Activated CD4-positive, alpha-beta memory T cell treated with anti-CD3 and anti-CD28 coated beads for 36 hours (primary cell): Measurements from ENCODE around the gene ECE1. TPM values are rescaled to one million over a fixed set of nuclear protein-coding genes. Genes with fewer than 3 reads are reported as not detected.

ENCODE experiments used
- CTCF ChIA-PET: fragments of 350-600 bp; sonication (Branson Sonifier 250); formaldehyde crosslinking; loops from one replicate; lab custom pipeline; 2021; ENCODE audit warnings: antibody characterized with exemption, inconsistent platforms; lab: Charles Lee
- POLR2A ChIA-PET: fragments of 350-600 bp; sonication (Branson Sonifier 250); formaldehyde crosslinking; loops from one replicate; lab custom pipeline; 2021; ENCODE audit warnings: antibody characterized with exemption; lab: Charles Lee
- DNase-seq: peaks from one replicate; pipeline ENCODE4 v3.0.0-alpha.2; 2020
- H3K27ac Mint-ChIP-seq: one replicate; pipeline ENCODE4 v1.8.0; 2021; ENCODE audit warnings: mixed read lengths
- H3K27me3 Mint-ChIP-seq: one replicate; pipeline ENCODE4 v1.8.0; 2021; ENCODE audit warnings: mixed read lengths
- H3K36me3 Mint-ChIP-seq: one replicate; pipeline ENCODE4 v1.8.0; 2021; ENCODE audit warnings: mixed read lengths
- H3K4me1 Mint-ChIP-seq: one replicate; pipeline ENCODE4 v1.8.0; 2021; ENCODE audit warnings: low read depth, mixed read lengths
- H3K4me3 Mint-ChIP-seq: one replicate; pipeline ENCODE4 v1.8.0; 2021; ENCODE audit warnings: mild to moderate bottlenecking, mixed read lengths
- H3K9me3 Mint-ChIP-seq: one replicate; pipeline ENCODE4 v1.8.0; 2021; ENCODE audit warnings: mixed read lengths
- intact Hi-C: fragments of 100-400 bp; cut with micrococcal nuclease; formaldehyde crosslinking; loops from one replicate; pipeline ENCODE4 v1.15.1; 2023
- total RNA-seq, 2 experiments: library from RNA; stranded (reverse); gene quantifications; one replicate each; pipeline ENCODE4 v1.2.3, GENCODE V29; 2021

Gene ECE1
- total RNA-seq, 2 experiments from 2014 or later, result 137 to 144 TPM

DNA sequence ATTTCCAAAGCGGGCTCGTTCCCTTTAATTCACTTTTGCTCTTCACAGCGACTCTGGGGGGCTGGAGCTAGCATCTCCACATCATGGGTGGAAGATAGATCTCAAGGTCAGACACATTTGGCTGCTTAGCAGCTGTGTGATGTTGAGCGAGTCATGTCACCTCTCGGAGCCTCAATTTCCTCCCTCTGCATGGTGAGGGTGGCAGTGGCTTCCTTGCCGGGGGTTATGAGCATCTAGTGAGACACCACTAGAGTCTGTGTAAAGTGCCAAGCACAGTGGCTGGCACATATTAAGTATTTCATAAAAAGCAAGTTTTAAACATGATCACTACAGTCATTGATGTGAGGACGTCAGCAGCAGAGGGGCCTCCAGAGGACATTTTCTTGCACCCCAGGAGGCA, 16.9 kb upstream of the ECE1 start:
- peaks cover 14% of the 10 kb centered on the region for H3K36me3 Mint-ChIP-seq
- ChIA-PET POLR2A (interaction anchor here (1.6 kb wide), 1 partner anchor 13 kb away, joined by 4 read pairs; no protein-coding TSS in a partner anchor), CTCF (interaction anchor here (2.2 kb wide), 1 partner anchor 36 kb away, joined by 8 read pairs; no protein-coding TSS in a partner anchor)
- intact Hi-C loops, result no loop called here
- peak; percentile 33 for DNase-seq
- peak overlapping the region; percentile 28 for H3K27ac Mint-ChIP-seq
- H3K4me1 Mint-ChIP-seq, result peaks cover 78% of the 10 kb centered on the region
- no peak overlapping the region for H3K4me3 Mint-ChIP-seq
- no peaks in the 10 kb centered on the region for H3K27me3 Mint-ChIP-seq
- H3K9me3 Mint-ChIP-seq, result no peaks in the 10 kb centered on the region

DNA sequence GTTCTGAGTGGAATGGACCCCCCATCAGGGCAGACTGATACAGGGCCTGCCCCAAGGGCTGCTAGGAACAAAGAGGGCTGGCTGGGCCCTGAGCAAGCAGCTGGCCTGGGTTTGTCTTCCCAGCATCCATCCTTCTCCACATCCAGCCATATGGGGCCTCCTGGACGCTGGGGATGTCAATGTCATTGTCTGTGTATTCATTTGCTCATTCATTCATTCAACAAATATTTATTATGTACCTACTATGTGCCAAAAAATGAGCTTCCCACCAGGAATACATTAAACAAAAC, 15.6 kb upstream of the ECE1 start:
- H3K4me1 Mint-ChIP-seq, result peaks cover 80% of the 10 kb centered on the region
- H3K27me3 Mint-ChIP-seq, result no peaks in the 10 kb centered on the region
- peaks cover 11% of the 10 kb centered on the region for H3K36me3 Mint-ChIP-seq
- ChIA-PET POLR2A (no interaction called here), CTCF (interaction anchor here (2.2 kb wide), 1 partner anchor 35 kb away, joined by 8 read pairs; no protein-coding TSS in a partner anchor)
- H3K4me3 Mint-ChIP-seq, result no peak overlapping the region
- H3K9me3 Mint-ChIP-seq, result no peaks in the 10 kb centered on the region
- H3K27ac Mint-ChIP-seq, result no peak overlapping the region
- intact Hi-C loops, result no loop called here
- DNase-seq, result no peak

DNA sequence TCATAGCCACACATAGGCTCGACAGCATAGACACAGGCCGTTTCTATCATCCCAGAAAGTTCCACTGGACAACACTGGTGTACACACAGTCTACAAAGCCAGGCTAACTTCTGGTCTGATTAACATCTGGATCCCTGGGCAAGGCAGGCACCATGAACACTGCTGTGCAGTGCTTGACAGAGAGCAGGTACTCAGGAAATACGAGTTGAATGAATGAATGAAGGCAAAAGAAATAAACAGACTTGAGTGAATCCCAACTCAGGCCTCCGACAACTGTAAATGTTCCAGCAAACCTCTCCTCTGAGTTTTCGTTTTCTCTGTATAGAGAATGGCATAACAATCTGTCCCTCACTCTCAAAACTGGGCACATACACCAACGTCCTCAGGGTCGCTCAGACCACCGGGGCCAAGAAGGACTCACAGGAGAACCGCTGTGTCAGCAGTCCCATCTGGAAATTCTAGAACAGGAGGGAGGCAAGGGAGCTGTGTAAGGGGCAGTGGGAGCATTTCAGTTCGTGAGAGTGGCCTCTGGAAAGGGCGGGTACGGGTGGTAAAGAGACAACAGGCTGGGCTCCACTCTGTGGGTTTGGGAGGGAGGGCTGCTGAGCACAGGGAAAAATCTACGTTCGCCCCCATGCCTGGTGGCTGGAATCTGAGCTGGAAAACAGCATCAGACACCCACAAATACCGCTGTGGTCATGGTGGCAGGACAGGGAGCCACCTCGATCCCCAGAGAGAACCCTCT, 15.1 kb upstream of the ECE1 start:
- Mint-ChIP-seq H3K27me3 (no peaks in the 10 kb centered on the region), H3K36me3 (peaks cover 5% of the 10 kb centered on the region), H3K4me1 (peaks cover 79% of the 10 kb centered on the region), H3K27ac (peak overlapping the region; percentile 55), H3K4me3 (no peak overlapping the region), H3K9me3 (no peaks in the 10 kb centered on the region)
- POLR2A ChIA-PET, result no interaction called here
- intact Hi-C loops, result no loop called here
- no peak for DNase-seq
- CTCF ChIA-PET, result interaction anchor here (2.2 kb wide), 1 partner anchor 34 kb away, joined by 8 read pairs; no protein-coding TSS in a partner anchor

GRCh38 chr1:21304488-21304887, 14.2 kb upstream of the ECE1 start:
- H3K27ac Mint-ChIP-seq, result peak overlapping the region; percentile 55
- CTCF ChIA-PET, result no interaction called here
- no peaks in the 10 kb centered on the region for H3K27me3 Mint-ChIP-seq
- POLR2A ChIA-PET, result interaction anchor here (1.4 kb wide), 1 partner anchor 12 kb away, joined by 4 read pairs; no protein-coding TSS in a partner anchor
- peaks cover 80% of the 10 kb centered on the region for H3K4me1 Mint-ChIP-seq
- H3K36me3 Mint-ChIP-seq, result peaks cover 5% of the 10 kb centered on the region
- no peaks in the 10 kb centered on the region for H3K9me3 Mint-ChIP-seq
- DNase-seq, result no peak
- no peak overlapping the region for H3K4me3 Mint-ChIP-seq
- intact Hi-C loops, result no loop called here

DNA sequence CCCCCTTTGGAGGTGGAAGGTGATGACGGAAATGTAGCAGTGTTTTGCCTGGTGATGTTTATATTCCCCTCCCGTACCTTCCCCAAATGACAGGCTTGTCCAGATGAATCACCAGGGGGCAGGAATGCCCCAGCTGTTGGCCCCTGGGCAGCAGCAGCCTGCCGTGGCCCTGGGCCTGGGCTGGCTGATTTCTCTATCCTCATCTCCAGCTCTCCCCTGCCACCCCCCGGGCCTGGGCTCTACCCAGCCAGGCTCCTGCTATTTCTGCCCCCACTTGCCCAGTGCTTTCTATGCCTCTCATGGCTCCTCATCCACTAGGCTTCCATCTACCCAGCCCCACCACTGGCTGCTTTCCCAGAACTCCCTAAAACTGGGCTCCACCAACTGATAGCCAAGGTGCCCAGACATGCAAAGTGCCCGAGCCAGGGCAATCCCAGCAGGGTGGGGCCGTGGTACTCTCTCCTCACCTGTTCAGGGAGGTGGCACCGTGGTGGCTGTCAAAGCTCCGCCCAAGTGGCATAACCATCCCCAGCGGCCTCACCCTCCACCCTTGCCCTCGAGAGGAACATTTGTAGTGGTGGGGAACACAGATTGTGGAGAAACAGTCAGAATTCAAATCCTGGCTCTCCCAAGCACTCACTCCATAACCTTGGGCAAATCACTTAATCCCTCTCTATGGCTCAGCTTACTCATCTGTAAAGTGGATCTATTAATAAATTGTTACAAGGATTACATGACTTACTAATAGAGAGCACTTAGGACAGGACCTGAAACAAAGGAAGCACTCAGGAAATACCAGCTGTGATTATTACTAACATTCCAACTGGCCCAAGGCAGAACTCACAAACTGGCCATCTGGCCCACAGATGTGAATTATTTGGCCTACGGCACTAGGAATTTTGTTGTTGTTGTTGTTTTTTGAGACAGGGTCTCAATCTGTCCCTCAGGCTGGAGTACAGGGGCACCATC, 12.8 kb upstream of the ECE1 start:
- Mint-ChIP-seq H3K36me3 (peaks cover 9% of the 10 kb centered on the region), H3K27ac (peak overlapping the region; percentile 46), H3K4me1 (peaks cover 81% of the 10 kb centered on the region), H3K9me3 (no peaks in the 10 kb centered on the region), H3K4me3 (no peak overlapping the region), H3K27me3 (no peaks in the 10 kb centered on the region)
- no peak for DNase-seq
- ChIA-PET CTCF (interaction anchor here (6.4 kb wide), 1 partner anchor 33 kb away, joined by 39 read pairs; no protein-coding TSS in a partner anchor), POLR2A (interaction anchor here (1.4 kb wide), 1 partner anchor 10 kb away, joined by 4 read pairs; no protein-coding TSS in a partner anchor)
- intact Hi-C loops, result no loop called here

- peaks cover 14% of the 10 kb centered on the region for H3K36me3 Mint-ChIP-seq
These were observed 11.7 kb upstream of the ECE1 start for GRCh38 chr1:21301794-21302440.

GRCh38 chr1:21300774-21301173, 10.5 kb upstream of the ECE1 start:
- H3K36me3 Mint-ChIP-seq, result peaks cover 17% of the 10 kb centered on the region
- DNase-seq, result no peak
- no peaks in the 10 kb centered on the region for H3K27me3 Mint-ChIP-seq
- intact Hi-C loops, result no loop called here
- H3K27ac Mint-ChIP-seq, result peak overlapping the region; percentile 59
- peaks cover 84% of the 10 kb centered on the region for H3K4me1 Mint-ChIP-seq
- no peak overlapping the region for H3K4me3 Mint-ChIP-seq
- CTCF ChIA-PET, result interaction anchor here (1.2 to 6.4 kb wide), 2 partner anchors 31 to 45 kb away, joined by 3 to 39 read pairs; no protein-coding TSS in a partner anchor
- POLR2A ChIA-PET, result interaction anchor here (0.6 to 1.1 kb wide), 3 partner anchors 8 to 19 kb away, joined by 3 read pairs; no protein-coding TSS in a partner anchor
- no peaks in the 10 kb centered on the region for H3K9me3 Mint-ChIP-seq

More at GRCh38 chr1:21301794-21302440, 11.7 kb upstream of the ECE1 start:
- no peak for DNase-seq
- ChIA-PET CTCF (interaction anchor here (6.4 kb wide), 1 partner anchor 32 kb away, joined by 39 read pairs; no protein-coding TSS in a partner anchor), POLR2A (interaction anchor here (1.1 kb wide), 1 partner anchor 10 kb away, joined by 3 read pairs; no protein-coding TSS in a partner anchor)
- H3K9me3 Mint-ChIP-seq, result no peaks in the 10 kb centered on the region
- intact Hi-C loops, result no loop called here
- no peaks in the 10 kb centered on the region for H3K27me3 Mint-ChIP-seq
- H3K4me3 Mint-ChIP-seq, result no peak overlapping the region
- H3K27ac Mint-ChIP-seq, result no peak overlapping the region
- H3K4me1 Mint-ChIP-seq, result peaks cover 81% of the 10 kb centered on the region

DNA sequence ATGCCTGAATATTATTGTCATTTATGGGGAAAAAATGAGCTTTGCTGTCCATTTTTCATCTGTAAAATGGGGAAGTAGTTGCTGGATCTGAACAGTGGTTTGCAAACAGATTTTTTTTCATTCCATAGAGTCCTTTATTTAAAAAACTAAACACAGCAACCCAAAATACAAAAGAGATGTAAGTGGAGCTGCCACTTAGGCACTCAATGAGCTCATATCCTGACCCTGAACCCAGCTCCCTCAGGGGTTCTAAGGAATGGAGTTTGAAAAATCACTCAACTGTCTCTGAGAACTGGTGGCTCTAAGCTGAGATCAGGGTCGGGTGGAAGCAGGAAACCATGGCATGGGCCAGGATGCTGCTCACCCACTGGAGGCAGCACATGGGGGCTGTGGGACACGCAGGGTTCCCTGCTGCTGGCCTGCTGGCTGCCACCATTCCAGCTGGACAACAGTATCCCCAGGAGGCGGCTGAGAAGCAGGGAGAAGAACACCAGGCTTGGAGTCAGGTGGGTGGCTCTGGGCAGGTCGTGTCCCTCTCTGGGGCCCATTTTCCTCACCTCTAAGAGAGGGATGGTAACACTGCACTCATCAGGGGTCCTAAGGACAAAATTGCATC, 9.6 kb upstream of the ECE1 start:
- peak overlapping the region; percentile 99 for H3K27ac Mint-ChIP-seq
- H3K4me1 Mint-ChIP-seq, result peaks cover 84% of the 10 kb centered on the region
- peaks cover 17% of the 10 kb centered on the region for H3K36me3 Mint-ChIP-seq
- ChIA-PET CTCF (interaction anchor here (0.8 to 6.4 kb wide), 8 partner anchors 14 to 67 kb away, joined by 3 to 39 read pairs (median 4); no protein-coding TSS in a partner anchor), POLR2A (interaction anchor here (0.7 to 1.5 kb wide), 2 partner anchors 9 to 25 kb away, joined by 3 to 18 read pairs; no protein-coding TSS in a partner anchor)
- H3K9me3 Mint-ChIP-seq, result no peaks in the 10 kb centered on the region
- no peak overlapping the region for H3K4me3 Mint-ChIP-seq
- DNase-seq, result no peak
- no peaks in the 10 kb centered on the region for H3K27me3 Mint-ChIP-seq
- intact Hi-C loops, result loop anchor here (10.0 kb wide), 1 partner anchor 725 kb away; no protein-coding TSS in a partner anchor

DNA sequence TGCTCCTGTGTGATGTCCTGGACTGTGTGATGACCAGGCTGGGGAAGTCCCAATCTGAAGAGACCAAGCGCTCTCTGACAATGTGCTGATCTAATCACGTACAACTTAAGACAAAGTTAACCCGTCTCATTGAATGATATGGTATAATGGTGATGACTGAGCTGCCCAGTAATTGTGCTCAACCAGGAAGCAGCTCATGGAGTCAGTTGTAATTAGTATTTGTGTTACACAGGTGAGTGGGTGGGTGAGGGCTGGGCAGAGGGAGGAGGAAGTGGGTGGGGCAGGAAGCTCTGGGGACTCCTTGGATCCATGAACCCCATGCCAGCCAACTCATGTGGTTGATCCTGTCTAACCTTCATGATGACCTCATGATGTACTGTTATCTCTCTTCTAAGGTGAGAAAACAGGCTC, 8.7 kb upstream of the ECE1 start:
- Mint-ChIP-seq H3K27me3 (no peaks in the 10 kb centered on the region), H3K27ac (peak overlapping the region; percentile 99), H3K4me1 (peaks cover 84% of the 10 kb centered on the region), H3K4me3 (no peak overlapping the region), H3K36me3 (peaks cover 17% of the 10 kb centered on the region), H3K9me3 (no peaks in the 10 kb centered on the region)
- CTCF ChIA-PET, result interaction anchor here (0.8 to 6.4 kb wide), 7 partner anchors 13 to 66 kb away, joined by 3 to 39 read pairs (median 4); no protein-coding TSS in a partner anchor
- peak; percentile 74 for DNase-seq
- POLR2A ChIA-PET, result interaction anchor here (0.8 to 1.5 kb wide), 2 partner anchors 17 to 26 kb away, joined by 3 to 18 read pairs; no protein-coding TSS in a partner anchor
- intact Hi-C loops, result loop anchor here (10.0 kb wide), 1 partner anchor 726 kb away; no protein-coding TSS in a partner anchor

GRCh38 chr1:21297975-21298374, 7.7 kb upstream of the ECE1 start:
- Mint-ChIP-seq H3K9me3 (no peaks in the 10 kb centered on the region), H3K27me3 (no peaks in the 10 kb centered on the region), H3K36me3 (peaks cover 17% of the 10 kb centered on the region), H3K4me1 (peaks cover 86% of the 10 kb centered on the region), H3K4me3 (peak overlapping the region; percentile 18), H3K27ac (peak overlapping the region; percentile 99)
- ChIA-PET POLR2A (interaction anchor here (0.7 kb wide), 1 partner anchor 47 kb away, joined by 3 read pairs; no protein-coding TSS in a partner anchor), CTCF (interaction anchor here (0.6 to 6.4 kb wide), 4 partner anchors 28 to 92 kb away, joined by 3 to 39 read pairs (median 14); no protein-coding TSS in a partner anchor)
- intact Hi-C loops, result loop anchor here (10.0 kb wide), 1 partner anchor 727 kb away; no protein-coding TSS in a partner anchor
- no peak for DNase-seq
